Measurements from ENCODE around the gene SRP68. TPM values are rescaled to one million over a fixed set of nuclear protein-coding genes. Genes with fewer than 3 reads are reported as not detected.

The SRP68 gene
- total and polyA plus RNA-seq, 9 of the 15 experiments (the other 6 are each of a cell fraction or from before 2014, with no cell fraction given), result 29.4 to 92.6 (median 36.2) TPM

- TF ChIP-seq POLR2G (IDR thresholded peaks at IDR 0.05; ENCODE audit: low read depth, low read length) (peak; percentile 56), RBBP5 (IDR thresholded peaks at IDR 0.05; ENCODE audit: borderline replicate concordance, insufficient read depth, low read length, poor library complexity, severe bottlenecking) (no peak)
- FAIRE-seq (no peak), ATAC-seq (no peak), DNase-seq (ENCODE audit: extremely low read depth in 1 of 4, low spot score in 3 of 4) (no peak)
- 0 out of 4 replicates have a peak overlapping the region, but pooled peaks of 1 of the 2 experiments have one; percentile 50 for H3K9ac ChIP-seq (ENCODE audit: insufficient read depth in 1 of 2, low read depth in 2 of 2, low read length in 2 of 2)
- in situ Hi-C loops (cut with MboI) (no loop called here), intact Hi-C loops (cut with micrococcal nuclease) (no loop called here)
- no peak overlapping the region for H3K4me3 ChIP-seq
- peaks cover 7 to 26% of the 10 kb centered on the region in 2 experiments; a peak in 4 of 5 replicates for H3K27me3 ChIP-seq (ENCODE audit: control insufficient read depth in 2 of 2, insufficient read depth in 2 of 2, low read length in 2 of 2)
- H3K36me3 ChIP-seq (ENCODE audit: control insufficient read depth, insufficient read depth, low read length), result peaks cover 36% of the 10 kb centered on the region; the same call in 2 of the 3 replicates
- H3K4me1 ChIP-seq (replicated peaks in 1 of 2; ENCODE audit: control insufficient read depth in 2 of 2, insufficient read depth in 2 of 2, low read length in 2 of 2), result peaks cover 0 to 39% of the 10 kb centered on the region in 2 experiments; a peak in 2 of 5 replicates
- H3K9me1 ChIP-seq (ENCODE audit: control insufficient read depth, insufficient read depth, low read length), result peaks cover 4% of the 10 kb centered on the region
- CTCF ChIA-PET (ENCODE audit: low intra/inter-chr PET ratio), result no interaction called here
- H2AFZ ChIP-seq (ENCODE audit: low read depth, low read length), result no peak overlapping the region
- no TSS peak for BruUV-seq (replicated peaks)
- 64% methylated on average over 22 of the region's 27 CpGs for WGBS (ENCODE audit: insufficient coverage, low coverage, missing lambda C conversion rate)
- H3K79me2 ChIP-seq (ENCODE audit: control insufficient read depth, insufficient read depth, low read length), result no peaks in the 10 kb centered on the region
- POLR2A ChIA-PET, result interaction anchor here (0.6 to 1.0 kb wide), 3 partner anchors 9 to 186 kb away, joined by 3 to 7 read pairs (median 3); partner anchors contain the start of gene SRP68
- H3K4me2 ChIP-seq (ENCODE audit: insufficient read depth, low read length), result no peak overlapping the region
- peaks cover 9% of the 10 kb centered on the region; the same call in 1 of the 2 replicates for H4K20me1 ChIP-seq (replicated peaks; ENCODE audit: control insufficient read depth, insufficient read depth, low read length)
- H3K9me3 ChIP-seq (replicated peaks; ENCODE audit: control insufficient read depth, insufficient read depth, low read depth, low read length), result no peaks in the 10 kb centered on the region
- no peak overlapping the region for H3K27ac ChIP-seq (ENCODE audit: extremely low read depth, low read depth, low read length)
These were observed 9.2 kb upstream of the SRP68 start for GRCh38 chr17:76081295-76082210.
